ENCODE results near the gene ARHGEF2.

ARHGEF2 gene

DNA sequence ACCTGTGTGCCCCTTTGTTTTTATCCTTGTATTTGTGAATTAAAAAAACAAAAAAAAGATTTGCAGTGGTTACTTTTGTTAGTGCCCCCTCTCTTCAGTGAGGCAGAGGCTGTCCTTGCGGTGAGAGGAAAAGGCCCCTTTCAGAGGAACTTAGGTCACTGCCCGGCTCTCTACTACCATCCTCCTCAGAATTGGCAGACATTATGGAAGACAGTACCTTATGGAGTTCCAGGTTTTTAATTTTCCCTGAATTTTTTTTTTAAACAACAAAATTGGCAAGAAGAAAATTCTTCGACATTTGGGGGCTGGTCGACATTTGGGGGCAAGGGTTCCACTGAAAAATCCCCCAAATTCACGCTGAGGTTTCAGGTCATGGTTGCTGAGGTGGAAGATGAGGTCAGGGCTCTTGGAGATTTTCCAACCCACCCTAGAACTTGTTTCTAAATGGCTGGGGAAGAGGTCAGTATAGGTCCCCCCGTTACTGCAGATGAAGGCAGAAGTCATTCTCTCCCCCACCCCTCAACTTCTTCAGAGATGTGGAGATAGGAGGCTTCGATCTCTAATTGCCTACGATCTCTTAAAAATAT is 31.6 kb downstream of the ARHGEF2 start:
- in situ Hi-C loops (cut with MboI; ENCODE audit: low sequenced_read_pairs): loop anchor here (5.0 kb wide), 1 partner anchor 36 kb away; no protein-coding TSS in a partner anchor

DNA sequence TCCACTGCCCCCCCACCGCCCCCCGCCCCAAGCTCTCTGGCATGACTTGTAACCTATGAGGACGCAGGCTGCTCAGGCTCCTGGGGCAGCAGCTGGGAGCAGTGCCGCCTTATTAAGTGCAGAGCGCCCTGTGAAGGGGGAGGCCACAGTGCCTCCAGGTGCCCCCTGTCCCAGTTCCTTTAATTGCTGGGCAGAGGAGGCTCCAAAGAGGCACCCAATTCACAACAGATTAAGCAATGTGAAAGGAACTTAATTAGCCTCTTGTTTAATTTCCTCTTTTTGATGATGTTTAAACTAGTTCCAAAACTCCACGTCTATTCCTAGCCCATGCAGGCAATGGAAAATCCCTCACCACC is 33.9 kb downstream of the ARHGEF2 start:
- in situ Hi-C loops (cut with MboI; ENCODE audit: low sequenced_read_pairs): no loop called here

DNA sequence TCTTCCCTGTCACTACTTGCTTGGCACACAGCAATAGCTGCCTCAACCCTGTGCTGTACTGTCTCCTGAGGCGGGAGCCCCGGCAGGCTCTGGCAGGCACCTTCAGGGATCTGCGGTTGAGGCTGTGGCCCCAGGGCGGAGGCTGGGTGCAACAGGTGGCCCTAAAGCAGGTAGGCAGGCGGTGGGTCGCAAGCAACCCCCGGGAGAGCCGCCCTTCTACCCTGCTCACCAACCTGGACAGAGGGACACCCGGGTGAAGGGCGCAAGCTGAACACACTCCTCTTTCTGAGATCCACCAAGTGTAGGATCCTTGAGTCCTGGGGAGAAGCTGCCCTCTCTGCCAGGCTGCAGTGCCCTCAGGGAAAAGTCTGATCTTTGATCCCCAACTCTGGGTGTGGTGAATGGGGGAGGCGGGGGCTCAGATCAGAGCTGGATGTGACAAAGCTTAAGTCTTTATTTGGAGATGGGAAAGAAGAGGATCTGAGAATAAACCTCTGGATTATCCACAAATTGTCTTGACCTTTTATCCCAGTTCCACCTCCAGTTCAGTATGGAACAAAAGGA is 35.7 kb downstream of the ARHGEF2 start:
- in situ Hi-C loops (cut with MboI; ENCODE audit: low sequenced_read_pairs): no loop called here

DNA sequence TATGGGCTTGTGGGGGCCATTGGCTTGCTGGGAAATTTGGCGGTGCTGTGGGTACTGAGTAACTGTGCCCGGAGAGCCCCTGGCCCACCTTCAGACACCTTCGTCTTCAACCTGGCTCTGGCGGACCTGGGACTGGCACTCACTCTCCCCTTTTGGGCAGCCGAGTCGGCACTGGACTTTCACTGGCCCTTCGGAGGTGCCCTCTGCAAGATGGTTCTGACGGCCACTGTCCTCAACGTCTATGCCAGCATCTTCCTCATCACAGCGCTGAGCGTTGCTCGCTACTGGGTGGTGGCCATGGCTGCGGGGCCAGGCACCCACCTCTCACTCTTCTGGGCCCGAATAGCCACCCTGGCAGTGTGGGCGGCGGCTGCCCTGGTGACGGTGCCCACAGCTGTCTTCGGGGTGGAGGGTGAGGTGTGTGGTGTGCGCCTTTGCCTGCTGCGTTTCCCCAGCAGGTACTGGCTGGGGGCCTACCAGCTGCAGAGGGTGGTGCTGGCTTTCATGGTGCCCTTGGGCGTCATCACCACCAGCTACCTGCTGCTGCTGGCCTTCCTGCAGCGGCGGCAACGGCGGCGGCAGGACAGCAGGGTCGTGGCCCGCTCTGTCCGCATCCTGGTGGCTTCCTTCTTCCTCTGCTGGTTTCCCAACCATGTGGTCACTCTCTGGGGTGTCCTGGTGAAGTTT is 36.4 kb downstream of the ARHGEF2 start:
- in situ Hi-C loops (cut with MboI; ENCODE audit: low sequenced_read_pairs): no loop called here

DNA sequence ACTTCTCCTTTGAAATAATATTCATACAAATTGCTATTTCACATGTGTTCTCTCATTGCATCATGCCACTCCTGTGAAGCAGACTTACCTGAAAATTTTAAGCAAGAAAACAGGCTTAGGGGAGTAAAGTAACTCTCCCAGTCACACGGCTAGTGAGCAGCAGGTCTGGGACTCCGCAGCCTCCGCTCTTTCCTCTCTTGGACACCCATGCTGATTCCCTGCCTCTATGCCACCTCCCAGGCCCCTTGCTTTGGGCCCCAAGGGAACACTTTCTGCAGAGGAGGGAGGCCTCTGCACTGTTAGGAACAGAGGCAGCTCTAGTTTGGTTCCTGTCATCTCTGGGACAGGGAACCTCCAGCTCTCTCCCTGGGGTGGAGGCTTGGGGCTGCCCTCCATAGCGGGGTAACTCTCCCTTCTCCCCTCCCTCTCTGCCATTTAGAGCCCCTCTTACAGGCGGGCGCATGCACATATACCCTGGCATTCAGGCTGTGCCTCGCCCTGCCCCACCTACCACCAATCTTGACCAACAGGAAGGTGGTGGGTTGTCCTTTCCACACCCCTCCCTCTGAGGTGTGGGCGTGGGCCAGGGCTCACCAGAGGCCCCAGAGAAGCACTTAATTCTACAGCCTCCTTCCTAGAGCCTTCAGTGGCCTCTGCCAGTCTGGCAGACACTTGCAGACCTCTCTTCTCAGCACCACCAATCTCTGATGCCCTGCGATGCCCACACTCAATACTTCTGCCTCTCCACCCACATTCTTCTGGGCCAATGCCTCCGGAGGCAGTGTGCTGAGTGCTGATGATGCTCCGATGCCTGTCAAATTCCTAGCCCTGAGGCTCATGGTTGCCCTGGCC is 37.1 kb downstream of the ARHGEF2 start, which contains the start of gene RXFP4:
Gene RXFP4 (plus strand): TSS at position 646 of the 852 bp plus-strand sequence. CDS start 72 bp downstream, at position 718.
- in situ Hi-C loops (cut with MboI; ENCODE audit: low sequenced_read_pairs): no loop called here

DNA sequence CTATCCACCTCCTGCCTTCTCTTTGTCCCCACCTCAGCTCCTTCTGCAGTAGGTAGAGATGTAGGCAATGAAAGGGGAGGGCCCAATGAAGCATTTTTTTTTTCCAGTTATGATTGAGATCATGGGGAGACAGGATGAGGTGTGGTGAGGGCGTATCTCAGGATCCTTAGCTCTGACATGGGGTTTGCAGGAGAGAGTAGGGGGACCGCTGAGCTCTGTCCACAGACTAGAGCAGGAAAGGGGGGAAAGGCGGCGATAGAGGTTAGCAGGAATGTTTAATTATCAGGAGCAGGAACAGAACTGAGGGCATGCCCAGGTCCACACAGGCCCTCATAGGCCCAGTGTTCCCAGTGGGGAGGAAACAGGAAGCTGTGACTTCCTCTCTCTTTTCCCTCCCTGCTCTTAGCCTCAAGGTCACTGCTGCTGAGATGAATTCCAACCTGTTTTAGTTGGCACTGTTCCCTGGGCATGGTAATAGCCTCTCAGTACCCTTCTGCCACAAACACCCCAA is 37.8 kb downstream of the ARHGEF2 start:
- in situ Hi-C loops (cut with MboI; ENCODE audit: low sequenced_read_pairs): no loop called here

DNA sequence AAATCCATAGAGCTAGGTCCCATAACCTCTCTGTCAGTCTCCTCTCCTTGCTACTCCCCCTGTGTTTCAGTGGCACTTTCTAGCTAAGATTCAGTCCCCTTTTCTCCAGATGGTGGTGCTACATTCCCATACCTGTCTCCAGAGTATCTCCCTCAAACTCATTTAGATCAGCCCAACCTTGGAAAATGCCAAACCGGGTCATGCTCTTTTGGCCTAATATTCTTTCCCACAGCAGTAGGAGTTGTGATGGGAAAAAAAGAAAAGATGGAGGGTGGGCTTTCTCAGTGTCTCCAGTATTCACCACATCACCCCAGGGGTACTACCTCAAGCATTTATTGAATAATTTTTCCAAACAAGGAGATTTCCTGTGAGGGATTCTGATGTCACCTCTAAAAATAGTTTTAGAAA is 40.1 kb downstream of the ARHGEF2 start:
- in situ Hi-C loops (cut with MboI; ENCODE audit: low sequenced_read_pairs): loop anchor here (10.0 kb wide), 1 partner anchor 127 kb away; the partner anchor contains the start of gene RAB25

DNA sequence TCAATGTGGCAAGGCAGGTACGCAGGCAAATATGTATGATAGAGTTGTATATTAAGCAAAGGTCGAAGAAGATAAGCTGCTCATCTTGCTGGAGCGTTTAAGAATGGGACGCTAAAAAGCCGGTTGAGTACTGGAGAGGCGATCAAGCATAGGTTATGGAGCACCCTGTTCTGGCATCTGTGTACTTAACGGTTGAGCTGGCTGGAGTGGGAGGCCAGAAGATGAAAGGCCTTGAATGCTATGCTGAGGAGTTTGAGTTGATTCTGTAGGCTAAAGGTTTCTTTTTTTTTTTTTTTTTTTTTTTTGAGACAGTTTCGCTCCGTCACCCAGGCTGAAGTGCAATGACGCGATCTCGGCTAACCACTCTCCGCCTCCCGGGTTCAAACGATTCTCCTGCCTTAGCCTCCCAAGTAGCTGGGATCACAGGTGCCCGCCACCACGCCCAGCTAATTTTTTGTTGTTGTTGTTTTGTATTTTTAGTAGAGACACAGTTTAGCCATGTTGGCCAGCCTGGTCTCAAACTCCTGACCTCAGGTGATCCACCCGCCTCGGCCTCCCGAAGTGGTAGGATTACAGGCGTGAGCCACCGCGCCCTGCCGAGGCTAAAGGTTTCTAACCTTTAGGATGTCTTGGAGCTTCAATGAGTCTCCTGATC is 43.3 kb downstream of the ARHGEF2 start:
- in situ Hi-C loops (cut with MboI; ENCODE audit: low sequenced_read_pairs): loop anchor here (10.0 kb wide), 1 partner anchor 130 kb away; the partner anchor contains the start of gene RAB25

DNA sequence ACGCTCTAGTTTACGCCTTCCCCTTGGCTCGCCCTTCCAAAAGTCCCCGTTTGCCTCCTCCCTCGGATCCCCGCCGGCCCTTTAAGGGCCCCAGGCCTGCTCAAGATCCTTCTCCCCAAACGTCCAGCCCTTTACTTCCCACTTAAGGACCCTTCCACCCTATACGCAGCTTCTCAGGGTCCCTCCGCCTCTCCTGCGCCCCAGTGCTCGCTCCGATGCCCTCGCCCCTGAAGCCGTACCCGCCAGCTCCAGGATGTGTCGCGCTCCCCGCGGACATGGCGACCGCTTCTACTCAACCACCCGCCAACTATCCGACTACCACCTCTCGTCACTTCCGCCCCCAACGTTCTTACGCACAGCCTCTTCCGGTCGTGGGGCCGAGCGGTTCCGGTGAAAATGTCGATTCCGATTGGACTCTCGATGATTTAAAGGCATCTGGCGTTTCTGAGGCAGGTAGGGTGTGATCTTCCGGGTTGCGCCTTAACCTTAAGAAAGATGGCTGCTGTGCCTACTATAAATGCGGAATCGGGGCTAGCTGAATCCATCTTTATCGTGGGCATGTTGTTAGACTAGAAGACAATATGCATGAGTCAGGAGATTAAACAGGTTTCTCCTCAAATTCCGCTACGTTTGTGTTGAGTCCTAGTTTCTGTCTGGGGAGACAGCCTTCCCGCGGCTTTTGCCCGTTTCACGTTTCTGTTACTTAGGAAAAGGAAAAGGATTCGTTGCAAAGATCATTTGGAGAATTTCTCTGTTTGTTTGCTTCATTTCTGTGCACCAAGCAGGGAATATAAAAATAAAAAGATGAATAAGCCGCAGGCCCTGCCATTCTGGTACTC is 44.0 kb downstream of the ARHGEF2 start, which contains the start of gene KHDC4:
Gene KHDC4 (minus strand): TSS at position 317 of the 839 bp plus-strand sequence. CDS start 40 bp downstream, at position 277.
- in situ Hi-C loops (cut with MboI; ENCODE audit: low sequenced_read_pairs): loop anchor here (10.0 kb wide), 1 partner anchor 130 kb away; the partner anchor contains the start of gene RAB25

DNA sequence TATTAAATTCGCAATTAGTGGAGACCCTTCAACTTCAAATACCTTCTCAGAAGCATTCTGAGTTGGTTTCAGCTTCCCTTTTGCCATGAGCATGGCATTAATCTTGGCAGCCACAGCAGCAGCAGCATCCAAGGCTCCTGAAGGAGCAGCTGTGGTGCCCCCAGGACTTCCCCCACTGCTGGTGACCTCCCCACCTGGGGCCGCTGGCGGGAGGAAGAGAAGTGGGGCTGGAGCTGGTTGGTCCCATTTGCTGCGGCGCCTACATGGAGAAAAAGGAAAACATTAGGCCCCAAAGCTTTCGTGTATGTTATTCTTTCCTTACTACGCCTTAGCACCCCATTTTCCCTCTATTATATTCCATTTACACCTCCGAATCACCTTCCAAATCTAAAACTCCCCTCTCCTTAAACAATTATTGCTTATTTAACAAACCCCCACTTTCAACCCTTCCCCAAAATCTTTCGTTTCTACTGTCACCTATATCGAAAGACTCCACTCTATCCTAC is 44.7 kb downstream of the ARHGEF2 start:
- in situ Hi-C loops (cut with MboI; ENCODE audit: low sequenced_read_pairs): loop anchor here (10.0 kb wide), 1 partner anchor 131 kb away; the partner anchor contains the start of gene RAB25

DNA sequence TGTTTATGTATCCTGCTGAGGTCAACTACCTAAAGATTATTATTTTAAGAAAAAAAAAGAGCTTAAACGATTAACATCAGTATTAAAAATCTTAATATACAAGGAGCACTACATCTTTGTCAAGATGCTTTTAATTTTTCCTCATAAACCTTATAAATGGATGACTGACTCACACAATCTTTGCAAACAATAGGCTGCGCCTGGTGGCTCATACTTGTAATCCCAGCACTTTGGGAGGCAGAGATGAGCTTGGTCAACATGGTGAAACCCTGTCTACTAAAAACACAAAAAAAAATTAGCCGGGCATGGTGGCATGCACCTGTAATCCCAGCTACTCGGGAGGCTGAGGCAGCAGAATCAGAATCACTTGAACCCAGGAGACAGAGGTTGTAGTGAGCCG is 45.9 kb downstream of the ARHGEF2 start:
- in situ Hi-C loops (cut with MboI; ENCODE audit: low sequenced_read_pairs): loop anchor here (10.0 kb wide), 1 partner anchor 132 kb away; the partner anchor contains the start of gene RAB25

DNA sequence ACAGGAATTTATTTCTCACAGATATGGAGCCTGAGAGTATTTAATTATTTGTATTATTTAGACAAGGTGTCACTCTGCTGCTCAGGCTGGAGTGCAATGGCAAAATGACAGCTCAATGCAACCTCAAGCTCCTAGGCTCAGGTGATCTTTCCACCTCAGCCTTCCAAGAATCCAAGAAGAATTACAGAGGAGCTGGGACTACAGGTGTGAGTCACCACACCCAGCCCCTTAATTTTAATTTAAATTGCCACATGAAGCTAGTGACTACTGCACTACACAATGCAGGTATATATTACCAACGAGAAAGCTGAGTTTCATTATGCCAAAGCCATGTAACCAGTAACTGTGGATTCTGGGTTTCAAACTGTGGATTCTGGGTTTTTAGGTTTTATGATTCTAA is 46.3 kb downstream of the ARHGEF2 start:
- in situ Hi-C loops (cut with MboI; ENCODE audit: low sequenced_read_pairs): loop anchor here (10.0 kb wide), 1 partner anchor 133 kb away; the partner anchor contains the start of gene RAB25

DNA sequence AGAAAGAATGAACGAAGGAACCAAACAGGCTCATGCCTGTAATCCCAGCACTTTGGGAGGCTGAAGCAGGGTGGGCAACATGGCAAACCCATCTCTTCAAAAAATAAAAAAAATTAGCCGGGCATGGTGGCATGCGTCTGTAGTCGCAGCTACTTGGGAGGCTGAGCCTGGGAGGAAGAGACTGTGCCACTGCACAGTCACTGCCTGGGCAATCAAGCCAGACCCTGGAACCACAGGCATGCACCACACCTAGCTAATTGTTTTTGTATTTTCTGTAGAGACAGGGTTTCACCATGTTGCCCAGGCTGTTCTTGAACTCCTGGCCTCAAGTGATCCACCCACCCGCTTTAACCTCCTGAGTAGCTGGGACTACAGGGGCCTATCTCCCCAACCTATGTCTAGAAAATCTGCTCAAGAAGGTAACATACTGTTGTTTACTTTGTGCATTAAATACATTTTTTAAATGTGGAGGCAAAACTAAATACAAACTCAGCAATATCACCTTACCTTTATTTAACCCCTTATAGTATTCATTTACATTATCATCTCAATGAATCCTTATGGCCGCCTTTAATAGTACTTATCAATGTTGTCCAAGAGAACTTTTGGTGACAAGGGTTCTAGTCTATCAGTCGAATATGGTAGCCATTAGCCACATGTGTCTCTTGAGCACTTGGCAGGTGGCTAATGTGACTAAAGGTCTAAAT is 46.9 kb downstream of the ARHGEF2 start:
- in situ Hi-C loops (cut with MboI; ENCODE audit: low sequenced_read_pairs): loop anchor here (10.0 kb wide), 1 partner anchor 133 kb away; the partner anchor contains the start of gene RAB25

DNA sequence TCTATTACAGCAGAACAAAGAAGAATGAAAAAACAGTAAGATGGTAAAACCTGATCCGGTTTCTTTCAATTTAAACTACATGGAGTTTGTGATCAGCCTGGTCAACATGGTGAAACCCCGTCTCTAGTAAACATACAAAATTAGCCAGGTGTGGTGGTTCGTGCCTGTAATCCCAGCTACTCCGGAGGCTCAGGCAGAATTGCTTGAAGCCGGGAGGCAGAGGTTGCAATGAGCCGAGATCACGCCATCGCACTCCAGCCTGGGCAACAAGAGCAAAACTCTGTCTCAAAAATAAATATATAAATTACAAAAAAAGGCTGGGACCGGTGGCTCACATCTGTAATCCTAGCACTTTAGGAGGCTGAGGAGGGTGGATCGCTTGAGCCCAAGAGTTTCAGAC is 47.6 kb downstream of the ARHGEF2 start:
- in situ Hi-C loops (cut with MboI; ENCODE audit: low sequenced_read_pairs): loop anchor here (10.0 kb wide), 1 partner anchor 134 kb away; the partner anchor contains the start of gene RAB25

DNA sequence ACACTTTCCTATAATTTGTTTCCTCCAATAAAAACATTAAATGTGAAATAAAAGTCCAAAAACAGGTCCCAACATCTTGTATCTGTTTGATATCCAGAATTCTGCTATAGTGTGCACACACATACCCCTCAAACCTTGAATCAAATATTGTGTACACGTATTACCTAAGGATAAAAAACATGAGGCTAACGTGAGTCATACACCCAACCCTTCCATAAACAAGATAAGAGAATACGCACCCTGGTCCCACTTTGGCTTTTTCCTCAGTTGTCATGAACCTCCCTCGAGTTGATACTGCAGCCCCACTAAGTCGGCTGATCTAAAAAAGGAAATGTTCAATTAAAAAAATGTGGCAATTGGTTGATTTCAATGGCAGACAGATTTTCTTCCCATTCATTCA is 49.3 kb downstream of the ARHGEF2 start:
- in situ Hi-C loops (cut with MboI; ENCODE audit: low sequenced_read_pairs): no loop called here

DNA sequence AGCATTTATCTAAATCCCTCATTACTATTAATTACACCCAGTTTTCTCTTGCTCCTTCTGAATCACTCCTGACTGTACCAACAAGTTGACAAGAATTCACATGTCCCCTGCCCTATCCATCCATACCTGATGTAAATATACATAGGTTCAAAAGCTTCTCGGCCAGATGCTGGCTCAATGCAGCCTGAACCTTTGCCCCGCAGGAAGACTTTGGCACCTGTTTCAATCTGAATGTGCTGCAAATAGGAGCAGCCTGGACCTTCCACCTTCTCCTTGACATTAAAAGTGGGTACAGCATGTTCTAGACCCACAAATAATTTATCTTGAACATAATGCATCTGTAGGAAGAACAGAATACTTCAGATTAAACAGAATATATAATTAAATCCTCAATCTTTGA is 52.8 kb downstream of the ARHGEF2 start:
- in situ Hi-C loops (cut with MboI; ENCODE audit: low sequenced_read_pairs): no loop called here

DNA sequence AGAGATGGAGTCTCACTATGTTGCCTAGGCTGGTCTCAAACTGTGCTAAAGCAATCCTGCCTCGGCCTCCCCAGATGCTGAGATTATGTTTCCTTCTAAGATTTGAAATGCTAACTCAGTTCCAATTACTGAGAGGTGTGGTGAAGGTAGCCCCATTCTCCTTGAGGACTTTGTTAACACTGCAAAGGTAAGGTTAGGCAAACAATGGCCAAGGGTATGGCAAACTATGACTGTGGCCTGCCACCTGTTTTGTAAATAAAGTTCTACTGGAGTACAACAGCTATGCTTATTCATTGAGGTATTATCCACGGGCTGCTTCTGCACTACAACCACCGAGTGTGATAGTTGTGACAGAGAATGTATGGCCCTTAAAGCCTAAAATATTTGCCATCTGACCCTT is 57.6 kb downstream of the ARHGEF2 start:
- in situ Hi-C loops (cut with MboI; ENCODE audit: low sequenced_read_pairs): no loop called here

DNA sequence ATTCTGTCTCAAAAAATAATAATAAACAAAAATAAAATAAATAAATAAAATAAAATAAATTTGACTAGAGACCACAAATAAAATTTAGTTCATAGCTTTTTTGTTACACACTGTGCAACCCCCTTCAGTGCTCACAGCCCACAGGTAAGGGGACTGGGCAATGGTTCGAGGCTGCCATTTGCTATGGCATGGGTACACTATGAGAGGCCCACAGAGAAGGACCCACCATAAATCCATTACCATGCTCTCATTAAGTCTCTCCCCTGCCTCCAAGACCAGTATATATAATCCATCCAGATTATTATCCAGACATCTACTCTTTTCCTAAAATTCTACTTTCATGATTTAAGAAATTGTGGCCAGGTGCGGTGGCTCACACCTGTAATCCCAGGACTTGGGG is 58.5 kb downstream of the ARHGEF2 start:
- in situ Hi-C loops (cut with MboI; ENCODE audit: low sequenced_read_pairs): no loop called here

Measured in HL-60/S4 treated with retinoic acid at 250 ng/mL for 4 days and 3 days (cell line).